NT2/D1 (cell line): ENCODE measurements around the gene IL2RA.

ENCODE experiments used
- DNase-seq: peaks from one replicate; pipeline ENCODE4 v3.0.0-alpha.2; 2011; ENCODE audit warnings: low read depth, low spot score
- H3K27me3 ChIP-seq: 2 replicates; pipeline ENCODE4 v1.6.0; 2011; ENCODE audit warnings: mild to moderate bottlenecking; ENCODE audit not compliant: insufficient read length, insufficient read depth
- H3K36me3 ChIP-seq: 2 replicates; pipeline ENCODE4 v1.6.1; 2011; ENCODE audit warnings: mild to moderate bottlenecking, low read length, mixed read lengths; ENCODE audit not compliant: insufficient read depth, insufficient read length
- H3K4me1 ChIP-seq: 2 replicates; pipeline ENCODE4 v1.5.1; 2011; ENCODE audit not compliant: insufficient read depth, insufficient read length
- H3K4me3 ChIP-seq: 2 replicates; pipeline ENCODE4 v1.5.1; 2011; ENCODE audit warnings: low read depth; ENCODE audit not compliant: insufficient read length
- H3K9ac ChIP-seq: 2 replicates; pipeline ENCODE4 v1.6.0; 2011; ENCODE audit warnings: low read depth; ENCODE audit not compliant: insufficient read length
- H3K9me3 ChIP-seq: 2 replicates; pipeline ENCODE4 v1.5.1; 2011; ENCODE audit warnings: mild to moderate bottlenecking, low read length; ENCODE audit not compliant: insufficient read depth
- SUZ12 ChIP-seq: IDR thresholded peaks from 2 replicates; pipeline ENCODE4 v1.6.1; 2011; ENCODE audit not compliant: insufficient read length, insufficient read depth; ENCODE audit errors: extremely low read depth
- YY1 ChIP-seq: IDR thresholded peaks from 2 replicates; pipeline ENCODE4 v1.6.1; 2011; ENCODE audit not compliant: insufficient read length, insufficient read depth
- ZNF274 ChIP-seq: IDR thresholded peaks from 2 replicates; pipeline ENCODE4 v1.6.1; 2011; ENCODE audit warnings: mild to moderate bottlenecking, low read depth, low read length

The IL2RA gene

DNA sequence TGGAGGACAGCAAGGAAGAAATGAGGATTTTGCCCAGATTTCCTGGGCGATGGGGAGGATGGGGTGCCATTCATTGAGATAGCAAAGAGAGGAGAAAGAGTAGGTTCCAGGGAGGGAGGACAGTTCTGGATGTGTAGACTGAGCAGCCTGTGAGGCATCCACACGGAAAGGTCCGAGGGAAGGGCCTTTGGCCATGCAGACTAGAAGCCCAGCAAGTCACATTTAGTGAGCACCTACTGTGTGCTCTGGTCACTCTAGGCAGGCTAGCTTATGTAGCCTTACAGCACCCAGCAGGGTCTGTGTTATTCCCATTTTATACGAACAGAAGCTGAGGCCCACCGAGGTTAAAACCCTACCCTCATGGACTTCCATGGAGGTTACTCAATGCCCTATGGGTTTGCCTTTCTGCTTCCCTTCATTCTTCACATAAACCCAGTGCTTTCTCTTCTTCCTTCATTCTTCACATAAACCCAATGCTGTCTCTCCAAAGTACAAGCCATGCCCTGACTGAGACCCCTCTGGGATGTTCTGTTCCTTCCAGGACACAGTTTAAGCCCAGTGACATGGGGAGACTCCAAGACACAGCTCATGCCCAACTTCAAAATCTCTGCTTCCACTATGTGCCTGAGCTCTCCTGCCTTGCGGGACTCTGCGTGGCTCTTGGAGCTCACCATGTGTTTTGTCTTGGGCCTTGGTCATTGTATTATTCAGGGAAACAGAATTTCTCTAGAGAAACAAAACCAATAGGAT, 13.7 kb downstream of the IL2RA start:
- Histone ChIP-seq H3K4me3 (no peak overlapping the region), H3K9me3 (no peaks in the 10 kb centered on the region), H3K27me3 (no peaks in the 10 kb centered on the region), H3K9ac (no peak overlapping the region), H3K4me1 (no peaks in the 10 kb centered on the region), H3K36me3 (no peaks in the 10 kb centered on the region)
- TF ChIP-seq SUZ12 (no peak), YY1 (no peak), ZNF274 (no peak)
- no peak for DNase-seq

DNA sequence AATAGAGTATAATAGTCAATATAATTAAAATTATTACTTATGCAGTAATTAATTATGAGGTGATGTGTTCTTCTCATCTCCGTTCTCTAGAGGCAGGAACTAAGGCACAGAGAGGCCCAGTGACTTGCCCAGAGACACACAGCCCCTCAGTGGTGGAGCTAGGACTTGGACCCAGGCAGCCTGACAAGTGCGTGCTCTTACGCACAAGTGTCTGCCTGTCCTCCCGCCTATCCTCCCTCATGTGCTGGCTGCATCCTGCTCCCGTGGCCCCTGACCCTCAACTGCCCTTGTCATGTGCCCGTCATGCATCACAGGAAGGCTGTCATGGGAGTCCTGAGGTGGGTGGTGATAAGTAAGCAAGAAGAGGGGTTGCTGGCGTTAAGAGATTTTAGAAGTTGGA, 14.3 kb downstream of the IL2RA start:
- TF ChIP-seq ZNF274, result no peak
- TF ChIP-seq SUZ12, result no peak
- TF ChIP-seq YY1, result no peak
- DNase-seq, result no peak
- H3K36me3 ChIP-seq, result no peaks in the 10 kb centered on the region
- no peaks in the 10 kb centered on the region for H3K27me3 ChIP-seq
- no peak overlapping the region for H3K4me3 ChIP-seq
- H3K9me3 ChIP-seq, result no peaks in the 10 kb centered on the region
- no peaks in the 10 kb centered on the region for H3K4me1 ChIP-seq
- no peak overlapping the region for H3K9ac ChIP-seq

DNA sequence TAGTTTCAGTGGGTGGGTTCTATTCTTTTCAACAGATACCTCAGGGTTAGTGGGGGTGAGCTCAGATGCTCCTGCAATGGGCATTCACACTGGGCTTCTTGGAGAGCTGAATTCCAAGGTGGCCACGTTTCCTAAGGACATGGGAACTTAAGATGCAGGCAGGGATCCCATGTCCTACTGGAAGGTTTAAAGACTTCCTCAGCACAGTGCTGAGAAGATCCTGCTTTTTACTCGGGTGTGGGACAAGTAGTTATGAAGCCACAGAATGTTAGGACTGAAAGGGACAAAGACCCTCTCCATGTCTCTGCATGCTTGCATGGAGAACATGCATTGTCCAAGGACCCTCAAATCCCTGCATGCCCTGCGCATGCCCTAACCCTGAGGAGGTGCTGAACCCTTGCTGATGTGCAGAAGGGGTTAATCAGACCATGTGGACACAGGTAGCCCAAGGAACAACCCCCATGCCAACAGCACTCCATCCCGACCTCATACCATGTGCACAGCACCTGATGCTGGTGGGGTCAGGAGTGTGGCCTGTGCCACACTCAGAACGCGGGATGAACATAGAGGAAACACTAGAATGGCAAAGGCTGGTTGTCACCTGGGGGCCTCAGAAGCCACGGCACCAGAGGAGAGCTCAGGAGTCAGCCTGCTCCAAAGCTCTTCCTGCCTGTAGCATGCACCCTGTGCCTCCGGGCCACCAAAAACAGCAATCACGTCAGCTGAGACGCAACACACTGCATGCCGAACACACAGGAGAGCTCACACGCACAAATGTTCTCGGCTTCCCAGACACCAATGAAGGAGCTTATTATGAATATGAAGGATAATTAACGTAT, 15.2 kb downstream of the IL2RA start:
- H3K4me1 ChIP-seq, result no peaks in the 10 kb centered on the region
- TF ChIP-seq ZNF274 (no peak), SUZ12 (no peak), YY1 (no peak)
- no peaks in the 10 kb centered on the region for H3K27me3 ChIP-seq
- H3K4me3 ChIP-seq, result no peak overlapping the region
- H3K9ac ChIP-seq, result no peak overlapping the region
- no peak for DNase-seq
- no peaks in the 10 kb centered on the region for H3K36me3 ChIP-seq
- H3K9me3 ChIP-seq, result no peaks in the 10 kb centered on the region

DNA sequence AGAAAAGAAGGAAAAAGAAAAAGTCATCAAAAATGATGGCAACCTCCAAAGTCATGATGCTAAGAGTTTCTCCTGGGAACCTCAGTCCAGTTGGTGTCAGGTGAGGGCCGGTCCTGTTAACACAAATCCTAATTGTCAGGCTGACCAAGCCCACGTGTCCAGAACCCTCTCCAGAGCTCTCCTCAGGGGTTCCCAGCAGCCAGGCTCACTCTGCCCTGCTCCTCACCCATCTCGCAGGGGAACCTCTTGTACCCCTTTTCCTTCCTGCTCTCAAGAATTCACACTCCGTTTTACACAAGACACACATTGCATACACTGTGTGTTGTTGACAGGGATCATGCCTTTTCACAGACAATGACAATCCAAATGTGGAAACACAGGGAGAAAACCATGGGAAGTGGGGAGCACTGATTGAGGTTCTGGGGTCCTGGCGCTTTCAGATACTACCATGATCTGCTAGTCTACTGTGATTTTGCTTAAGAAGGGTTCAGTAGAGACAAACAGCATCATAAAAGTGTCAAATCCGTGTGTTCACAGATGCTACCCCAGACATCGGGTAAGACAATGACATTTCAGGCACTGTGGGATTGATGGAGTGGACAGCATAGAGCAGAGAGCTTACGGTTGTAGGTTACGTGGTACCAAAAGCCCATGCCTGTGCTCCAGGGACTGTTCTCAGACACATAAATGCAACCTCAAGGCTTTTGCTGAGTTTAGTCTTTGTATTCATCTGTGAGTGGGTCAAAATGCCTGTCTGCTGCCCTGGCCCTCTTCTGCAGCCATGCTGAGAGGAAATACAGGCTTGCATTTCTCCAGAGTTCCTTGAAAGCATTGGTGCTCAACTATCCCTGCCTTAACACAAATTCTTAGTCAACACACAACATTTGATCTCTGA, 16.0 kb downstream of the IL2RA start:
- no peaks in the 10 kb centered on the region for H3K36me3 ChIP-seq
- no peak overlapping the region for H3K4me3 ChIP-seq
- H3K9ac ChIP-seq, result no peak overlapping the region
- no peaks in the 10 kb centered on the region for H3K27me3 ChIP-seq
- no peak for DNase-seq
- no peaks in the 10 kb centered on the region for H3K4me1 ChIP-seq
- no peaks in the 10 kb centered on the region for H3K9me3 ChIP-seq
- TF ChIP-seq SUZ12 (no peak), YY1 (no peak), ZNF274 (no peak)

DNA sequence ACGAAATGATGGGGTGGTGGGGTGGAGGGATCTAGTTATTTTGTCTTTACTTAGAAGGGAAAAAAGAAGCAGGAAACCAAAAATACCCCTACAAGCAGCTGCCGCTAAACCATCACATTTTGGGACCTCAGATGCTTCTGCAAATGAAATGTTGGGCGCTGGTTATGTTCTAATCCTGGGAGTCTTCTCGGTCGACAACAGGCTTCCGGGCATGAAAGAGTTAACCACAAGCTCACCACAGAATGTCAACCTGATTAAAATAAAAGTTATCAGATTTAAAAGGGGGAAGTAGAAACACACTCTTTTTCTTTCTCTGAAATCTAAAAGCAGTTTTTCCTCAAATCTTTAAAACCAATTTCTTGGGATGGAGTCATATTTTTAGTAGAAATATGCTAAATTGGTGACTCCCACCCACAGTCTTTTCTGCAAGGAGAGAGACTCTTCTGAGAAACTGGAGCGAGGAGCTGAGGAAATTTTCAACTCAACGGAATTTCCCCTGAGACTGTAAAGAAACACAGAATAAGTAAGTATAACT, 16.8 kb downstream of the IL2RA start:
- no peak overlapping the region for H3K4me3 ChIP-seq
- no peak overlapping the region for H3K9ac ChIP-seq
- no peaks in the 10 kb centered on the region for H3K4me1 ChIP-seq
- TF ChIP-seq SUZ12 (no peak), YY1 (no peak), ZNF274 (no peak)
- no peak for DNase-seq
- no peaks in the 10 kb centered on the region for H3K9me3 ChIP-seq
- no peaks in the 10 kb centered on the region for H3K27me3 ChIP-seq
- H3K36me3 ChIP-seq, result no peaks in the 10 kb centered on the region

DNA sequence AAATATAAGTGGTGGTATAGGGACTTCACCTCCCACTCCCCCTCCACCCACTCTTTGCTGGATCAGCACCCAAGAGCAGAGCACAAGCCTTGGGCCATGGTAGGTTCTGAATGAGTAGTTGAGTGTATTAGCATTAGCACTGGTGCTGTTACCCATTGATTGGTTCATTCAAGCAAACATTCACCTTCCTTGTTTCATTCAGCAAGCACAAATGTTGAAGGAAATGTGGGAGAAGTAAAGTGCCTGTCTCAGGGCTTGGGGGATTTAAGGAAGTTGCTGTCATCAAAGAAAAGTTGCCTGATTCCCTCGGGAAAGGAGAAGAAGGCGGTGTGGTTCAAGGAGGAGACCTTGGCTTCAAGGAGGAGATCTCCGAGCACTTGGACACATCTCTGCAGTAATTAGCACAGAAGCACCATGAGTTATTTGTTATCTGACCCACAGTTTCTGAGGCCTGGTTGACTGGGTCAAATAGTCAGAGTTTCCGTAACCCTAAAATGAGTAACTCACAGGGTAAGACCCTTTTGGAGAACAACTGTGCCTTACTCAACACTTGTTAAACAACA, 17.3 kb downstream of the IL2RA start:
- Histone ChIP-seq H3K4me1 (no peaks in the 10 kb centered on the region), H3K9me3 (no peaks in the 10 kb centered on the region), H3K36me3 (no peaks in the 10 kb centered on the region)

More for the DNA sequence above, 17.3 kb downstream of the IL2RA start:
- Histone ChIP-seq H3K4me3 (no peak overlapping the region), H3K27me3 (no peaks in the 10 kb centered on the region), H3K9ac (no peak overlapping the region)
- no peak for TF ChIP-seq SUZ12
- TF ChIP-seq YY1, result no peak
- no peak for TF ChIP-seq ZNF274
- no peak for DNase-seq
